Stimulated activated CD8-positive, alpha-beta memory T cell treated with anti-CD3 and anti-CD28 coated beads, Interleukin-7, amount 100 ng/mL, for 4 hours (primary cell): Measurements from ENCODE around the gene BRIX1.
"Not testable (repeated sequence)": the region's sequence is repeated elsewhere in the genome, so short reads cannot be mapped to it uniquely, and the experiment has no call there.

Experiments used
- DNase-seq, 2 donors: peaks; one replicate each; pipeline ENCODE4 v3.0.0-alpha.2; 2020; ENCODE audit warnings: low read depth in 2 of 2

BRIX1 gene

DNA sequence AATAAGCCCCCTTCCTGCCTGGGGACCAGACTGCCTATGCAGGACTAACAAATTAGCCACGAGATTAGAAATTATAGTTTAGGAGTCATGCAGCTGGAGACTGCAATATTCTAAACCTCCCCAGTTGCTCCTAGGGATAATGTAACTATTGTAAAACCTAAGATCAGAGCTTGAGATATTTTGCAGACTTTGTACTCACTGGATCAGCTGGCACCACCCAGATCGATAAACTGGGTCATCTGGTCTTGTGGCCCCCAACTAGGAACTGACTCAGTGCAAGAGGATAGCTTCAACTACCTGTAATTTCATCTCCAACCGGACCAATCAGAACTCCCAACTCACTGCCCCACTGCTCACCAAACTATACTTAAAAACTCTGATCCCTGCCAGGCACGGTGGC lies 52.0 kb downstream of the BRIX1 start:
- DNase-seq: no peak

DNA sequence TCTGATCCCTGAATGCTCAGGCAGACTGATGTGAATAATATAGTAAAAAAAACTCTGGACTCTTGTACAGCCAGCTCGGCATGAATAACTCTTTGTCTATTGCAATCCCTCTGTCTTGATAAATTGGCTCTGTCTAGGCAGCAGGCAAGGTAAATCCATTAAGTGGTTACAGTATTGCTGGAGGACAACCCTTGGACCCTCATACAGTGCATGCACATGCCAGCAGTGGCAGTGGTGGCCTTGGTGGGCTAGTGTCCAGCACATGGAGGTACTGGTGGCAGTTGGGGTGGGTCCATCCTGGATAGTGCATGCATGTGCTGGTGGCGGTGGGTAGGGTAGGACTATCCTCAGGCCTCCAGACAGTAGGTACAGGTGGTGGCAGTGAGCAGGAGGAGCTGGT lies 52.7 kb downstream of the BRIX1 start:
- no peak for DNase-seq

DNA sequence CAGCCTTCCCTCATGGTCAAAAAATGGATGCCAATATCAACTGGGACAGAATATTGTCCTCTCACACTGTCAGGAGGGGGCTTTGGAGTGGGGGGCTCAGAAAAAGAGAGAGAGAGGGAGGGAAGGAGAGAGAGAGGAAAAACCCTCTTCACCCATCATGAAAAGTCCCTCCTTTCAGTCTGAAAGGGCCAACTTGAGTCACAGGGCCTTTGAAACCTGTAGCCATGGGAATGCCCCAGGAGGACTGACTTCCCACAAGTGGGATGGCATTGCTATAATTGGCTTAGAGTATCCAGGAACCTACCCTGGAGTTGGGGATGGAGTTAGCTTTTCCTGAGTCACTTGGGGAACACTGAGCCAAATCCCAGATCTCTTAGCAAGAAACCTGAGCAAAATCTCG lies 55.0 kb downstream of the BRIX1 start:
- no peak for DNase-seq

DNA sequence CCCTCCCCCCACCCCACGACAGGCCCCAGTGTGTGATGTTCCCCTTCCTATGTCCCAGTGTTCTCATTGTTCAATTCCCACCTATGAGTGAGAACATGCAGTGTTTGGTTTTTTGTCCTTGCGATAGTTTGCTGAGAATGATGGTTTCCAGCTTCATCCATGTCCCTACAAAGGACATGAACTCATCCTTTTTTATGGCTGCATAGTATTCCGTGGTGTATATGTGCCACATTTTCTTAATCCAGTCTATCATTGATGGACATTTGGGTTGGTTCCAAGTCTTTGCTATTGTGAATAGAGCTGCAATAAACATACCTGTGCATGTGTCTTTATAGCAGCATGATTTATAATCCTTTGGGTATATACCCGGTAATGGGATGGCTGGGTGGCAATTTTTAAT lies 56.1 kb downstream of the BRIX1 start:
- not testable (repeated sequence) for DNase-seq
